Loucy (cell line): ENCODE measurements around the gene PLEKHA6.

Experiments
- H2AFZ ChIP-seq: fragments of 200-600 bp; sonication (generic); 2 replicates; pipeline ENCODE4 v1.6.0; 2016; ENCODE audit warnings: antibody characterized with exemption, mild to moderate bottlenecking, low read length, moderate library complexity
- H3F3A ChIP-seq: fragments of 200-600 bp; 2 replicates; pipeline ENCODE4 v1.6.0; 2016; ENCODE audit warnings: antibody characterized with exemption, low read depth, mild to moderate bottlenecking
- H3K27me3 ChIP-seq: fragments of 200-600 bp; sonication (generic); 2 replicates; pipeline ENCODE4 v1.6.1; 2014; ENCODE audit warnings: low read length, mild to moderate bottlenecking; ENCODE audit not compliant: insufficient read depth, poor library complexity, severe bottlenecking
- H3K36me3 ChIP-seq: fragments of 200-600 bp; sonication (generic); 2 replicates; pipeline ENCODE4 v1.6.1; 2016; ENCODE audit warnings: low read length; ENCODE audit not compliant: insufficient read depth
- H3K4me1 ChIP-seq: fragments of 200-600 bp; sonication (generic); 2 replicates; pipeline ENCODE4 v1.5.1; 2014; ENCODE audit warnings: low read length, mild to moderate bottlenecking; ENCODE audit not compliant: insufficient read depth, poor library complexity, severe bottlenecking
- H3K4me2 ChIP-seq: fragments of 200-600 bp; sonication (generic); 2 replicates; pipeline ENCODE4 v1.6.0; 2014; ENCODE audit warnings: antibody characterized with exemption, low read length, low read depth, mild to moderate bottlenecking; ENCODE audit not compliant: poor library complexity, severe bottlenecking
- H3K4me3 ChIP-seq: fragments of 200-600 bp; sonication (generic); 2 replicates; pipeline ENCODE4 v1.5.1; 2014; ENCODE audit warnings: low read length, mild to moderate bottlenecking, mixed read lengths; ENCODE audit not compliant: poor library complexity, severe bottlenecking
- H3K79me2 ChIP-seq: fragments of 200-600 bp; sonication (generic); 2 replicates; pipeline ENCODE4 v1.6.1; 2014; ENCODE audit warnings: low read length; ENCODE audit not compliant: insufficient read depth
- H3K9ac ChIP-seq: fragments of 200-600 bp; sonication (generic); 2 replicates; pipeline ENCODE4 v1.6.0; 2014; ENCODE audit warnings: mild to moderate bottlenecking, low read depth, low read length, moderate library complexity; ENCODE audit not compliant: poor library complexity, severe bottlenecking
- H3K9me2 ChIP-seq: fragments of 200-600 bp; sonication (generic); replicated peaks from 2 replicates; pipeline ENCODE4 v1.6.1; 2016; ENCODE audit warnings: low read depth, low read length, mixed read lengths
- H3K9me3 ChIP-seq: fragments of 200-600 bp; sonication (generic); 2 replicates; pipeline ENCODE4 v1.6.1; 2014; ENCODE audit warnings: mild to moderate bottlenecking, antibody characterized with exemption, low read length, low read depth; ENCODE audit not compliant: insufficient read depth
- H4K20me1 ChIP-seq: fragments of 200-600 bp; sonication (generic); 2 replicates; pipeline ENCODE4 v1.6.0; 2014; ENCODE audit warnings: antibody characterized with exemption, low read length, mild to moderate bottlenecking; ENCODE audit not compliant: insufficient read depth, poor library complexity, severe bottlenecking
- CTCF ChIP-seq: fragments of 200-600 bp; sonication (generic); conservative IDR thresholded peaks from 2 replicates; pipeline ENCODE4 v1.5.1; 2014; ENCODE audit warnings: mild to moderate bottlenecking, antibody characterized with exemption, low read length
- EZH2phosphoT487 ChIP-seq: fragments of 200-600 bp; IDR thresholded peaks from 2 replicates; pipeline ENCODE4 v1.6.1; 2018; ENCODE audit warnings: antibody characterized with exemption, mild to moderate bottlenecking, moderate library complexity, borderline replicate concordance

The PLEKHA6 gene

GRCh38 chr1:204204944-204205343, 154.8 kb downstream of the PLEKHA6 start:
- no peaks in the 10 kb centered on the region for H3K36me3 ChIP-seq
- no peak overlapping the region for H3K4me3 ChIP-seq
- no peak overlapping the region for H3K9ac ChIP-seq
- H3K4me1 ChIP-seq = no peaks in the 10 kb centered on the region
- H4K20me1 ChIP-seq = no peaks in the 10 kb centered on the region
- H2AFZ ChIP-seq = no peak overlapping the region
- H3F3A ChIP-seq = no peaks in the 10 kb centered on the region
- no peaks in the 10 kb centered on the region for H3K27me3 ChIP-seq
- H3K4me2 ChIP-seq = no peak overlapping the region
- no peaks in the 10 kb centered on the region for H3K9me3 ChIP-seq
- H3K79me2 ChIP-seq = no peaks in the 10 kb centered on the region
- TF ChIP-seq EZH2phosphoT487 (no peak), CTCF (no peak)
- H3K9me2 ChIP-seq = no peaks in the 10 kb centered on the region

- no peak overlapping the region for H3K4me2 ChIP-seq
- no peaks in the 10 kb centered on the region for H3K36me3 ChIP-seq
- no peaks in the 10 kb centered on the region for H3F3A ChIP-seq
- TF ChIP-seq EZH2phosphoT487 (no peak), CTCF (no peak)
- no peaks in the 10 kb centered on the region for H3K9me3 ChIP-seq
- no peaks in the 10 kb centered on the region for H3K79me2 ChIP-seq
- H3K4me3 ChIP-seq = no peak overlapping the region
- H2AFZ ChIP-seq = no peak overlapping the region
- no peaks in the 10 kb centered on the region for H3K27me3 ChIP-seq
- no peaks in the 10 kb centered on the region for H3K4me1 ChIP-seq
- H3K9me2 ChIP-seq = no peaks in the 10 kb centered on the region
- no peak overlapping the region for H3K9ac ChIP-seq
- H4K20me1 ChIP-seq = no peaks in the 10 kb centered on the region
Observed at GRCh38 chr1:204203206-204203767, 156.4 kb downstream of the PLEKHA6 start.

GRCh38 chr1:204202481-204202880, 157.2 kb downstream of the PLEKHA6 start:
- no peaks in the 10 kb centered on the region for H3K4me1 ChIP-seq
- H3K9ac ChIP-seq = no peak overlapping the region
- H3K9me2 ChIP-seq = no peaks in the 10 kb centered on the region
- no peaks in the 10 kb centered on the region for H3K36me3 ChIP-seq
- no peak overlapping the region for H2AFZ ChIP-seq
- no peak overlapping the region for H3K4me2 ChIP-seq
- H3K4me3 ChIP-seq = no peak overlapping the region
- H3K9me3 ChIP-seq = no peaks in the 10 kb centered on the region
- no peaks in the 10 kb centered on the region for H3F3A ChIP-seq
- H4K20me1 ChIP-seq = no peaks in the 10 kb centered on the region
- no peaks in the 10 kb centered on the region for H3K79me2 ChIP-seq
- TF ChIP-seq CTCF (no peak), EZH2phosphoT487 (no peak)
- no peaks in the 10 kb centered on the region for H3K27me3 ChIP-seq
